Measurements from ENCODE around the gene GSTM1.
A peak's percentile ranks its signal among the peaks of the same experiment; 100 is the strongest.

GSTM1 gene

GRCh38 chr1:109722908-109723691 lies 35.5 kb downstream of the GSTM1 start:
- H3K27me3 ChIP-seq (ENCODE audit: insufficient read depth, low read length) = no peaks in the 10 kb centered on the region
- H3K4me3 ChIP-seq (ENCODE audit: low read length) = no peak overlapping the region
- no peaks in the 10 kb centered on the region for H3K36me3 ChIP-seq (ENCODE audit: insufficient read depth, low read depth, low read length)
- no peak overlapping the region for H3K9ac ChIP-seq (ENCODE audit: low read depth, low read length)
- no peak overlapping the region for H3K27ac ChIP-seq (ENCODE audit: low read length)
- peaks cover 10% of the 10 kb centered on the region; the same call in 1 of the 2 replicates for H3K9me3 ChIP-seq (ENCODE audit: insufficient read depth, low read depth, low read length)
- H3K4me1 ChIP-seq (ENCODE audit: insufficient read depth, low read length) = no peaks in the 10 kb centered on the region

GRCh38 chr1:109724933-109725332 lies 37.3 kb downstream of the GSTM1 start:
- no peaks in the 10 kb centered on the region for H3K36me3 ChIP-seq (ENCODE audit: insufficient read depth, low read depth, low read length)
- H3K9ac ChIP-seq (ENCODE audit: low read depth, low read length) = no peak overlapping the region
- no peaks in the 10 kb centered on the region for H3K27me3 ChIP-seq (ENCODE audit: insufficient read depth, low read length)
- H3K27ac ChIP-seq (ENCODE audit: low read length) = no peak overlapping the region
- no peaks in the 10 kb centered on the region for H3K4me1 ChIP-seq (ENCODE audit: insufficient read depth, low read length)
- H3K9me3 ChIP-seq (ENCODE audit: insufficient read depth, low read depth, low read length) = peaks cover 10% of the 10 kb centered on the region; the same call in 1 of the 2 replicates
- H3K4me3 ChIP-seq (ENCODE audit: low read length) = no peak overlapping the region

GRCh38 chr1:109725510-109725909 lies 37.9 kb downstream of the GSTM1 start:
- Histone ChIP-seq H3K9me3 (ENCODE audit: insufficient read depth, low read depth, low read length) (peaks cover 10% of the 10 kb centered on the region; the same call in 1 of the 2 replicates), H3K27ac (ENCODE audit: low read length) (no peak overlapping the region), H3K9ac (ENCODE audit: low read depth, low read length) (no peak overlapping the region), H3K4me1 (ENCODE audit: insufficient read depth, low read length) (no peaks in the 10 kb centered on the region), H3K4me3 (ENCODE audit: low read length) (no peak overlapping the region), H3K27me3 (ENCODE audit: insufficient read depth, low read length) (no peaks in the 10 kb centered on the region), H3K36me3 (ENCODE audit: insufficient read depth, low read depth, low read length) (no peaks in the 10 kb centered on the region)

- H3K27me3 ChIP-seq (ENCODE audit: insufficient read depth, low read length) = no peaks in the 10 kb centered on the region
- H3K4me3 ChIP-seq (ENCODE audit: low read length) = no peak overlapping the region
- H3K36me3 ChIP-seq (ENCODE audit: insufficient read depth, low read depth, low read length) = no peaks in the 10 kb centered on the region
- no peak overlapping the region for H3K27ac ChIP-seq (ENCODE audit: low read length)
- no peak overlapping the region for H3K9ac ChIP-seq (ENCODE audit: low read depth, low read length)
- no peaks in the 10 kb centered on the region for H3K4me1 ChIP-seq (ENCODE audit: insufficient read depth, low read length)
- H3K9me3 ChIP-seq (ENCODE audit: insufficient read depth, low read depth, low read length) = peaks cover 10% of the 10 kb centered on the region; the same call in 1 of the 2 replicates
Observed at GRCh38 chr1:109726007-109726406, 38.4 kb downstream of the GSTM1 start.

- no peak overlapping the region for H3K27ac ChIP-seq (ENCODE audit: low read length)
- H3K27me3 ChIP-seq (ENCODE audit: insufficient read depth, low read length) = no peaks in the 10 kb centered on the region
- no peak overlapping the region for H3K4me3 ChIP-seq (ENCODE audit: low read length)
- H3K9ac ChIP-seq (ENCODE audit: low read depth, low read length) = no peak overlapping the region
- no peaks in the 10 kb centered on the region for H3K4me1 ChIP-seq (ENCODE audit: insufficient read depth, low read length)
- H3K9me3 ChIP-seq (ENCODE audit: insufficient read depth, low read depth, low read length) = peaks cover 10% of the 10 kb centered on the region; the same call in 1 of the 2 replicates
- H3K36me3 ChIP-seq (ENCODE audit: insufficient read depth, low read depth, low read length) = no peaks in the 10 kb centered on the region
Observed at GRCh38 chr1:109726728-109727373, 39.2 kb downstream of the GSTM1 start.

- Histone ChIP-seq H3K9me3 (ENCODE audit: insufficient read depth, low read depth, low read length) (peaks cover 10% of the 10 kb centered on the region; the same call in 1 of the 2 replicates), H3K4me1 (ENCODE audit: insufficient read depth, low read length) (no peaks in the 10 kb centered on the region), H3K36me3 (ENCODE audit: insufficient read depth, low read depth, low read length) (no peaks in the 10 kb centered on the region), H3K27me3 (ENCODE audit: insufficient read depth, low read length) (no peaks in the 10 kb centered on the region; the same call in 1 of the 2 replicates), H3K27ac (ENCODE audit: low read length) (no peak overlapping the region), H3K9ac (ENCODE audit: low read depth, low read length) (no peak overlapping the region), H3K4me3 (ENCODE audit: low read length) (no peak overlapping the region)
Observed at GRCh38 chr1:109728870-109729269, 41.3 kb downstream of the GSTM1 start.

- H3K27me3 ChIP-seq (ENCODE audit: insufficient read depth, low read length) = no peaks in the 10 kb centered on the region; the same call in 1 of the 2 replicates
Observed at GRCh38 chr1:109730666-109731065, 43.0 kb downstream of the GSTM1 start.

GRCh38 chr1:109732390-109732881 lies 44.8 kb downstream of the GSTM1 start:
- H3K9ac ChIP-seq (ENCODE audit: low read depth, low read length) = no peak overlapping the region
- no peak overlapping the region for H3K27ac ChIP-seq (ENCODE audit: low read length)
- H3K4me1 ChIP-seq (ENCODE audit: insufficient read depth, low read length) = no peaks in the 10 kb centered on the region
- no peaks in the 10 kb centered on the region for H3K9me3 ChIP-seq (ENCODE audit: insufficient read depth, low read depth, low read length)
- peaks cover 10% of the 10 kb centered on the region for H3K27me3 ChIP-seq (ENCODE audit: insufficient read depth, low read length)
- H3K36me3 ChIP-seq (ENCODE audit: insufficient read depth, low read depth, low read length) = no peaks in the 10 kb centered on the region
- no peak overlapping the region for H3K4me3 ChIP-seq (ENCODE audit: low read length)

More at GRCh38 chr1:109730666-109731065, 43.0 kb downstream of the GSTM1 start:
- Histone ChIP-seq H3K4me3 (ENCODE audit: low read length) (no peak overlapping the region), H3K36me3 (ENCODE audit: insufficient read depth, low read depth, low read length) (no peaks in the 10 kb centered on the region), H3K27ac (ENCODE audit: low read length) (no peak overlapping the region), H3K4me1 (ENCODE audit: insufficient read depth, low read length) (no peaks in the 10 kb centered on the region), H3K9ac (ENCODE audit: low read depth, low read length) (no peak overlapping the region), H3K9me3 (ENCODE audit: insufficient read depth, low read depth, low read length) (peaks cover 10% of the 10 kb centered on the region; the same call in 1 of the 2 replicates)

GRCh38 chr1:109733236-109733870 lies 45.7 kb downstream of the GSTM1 start:
- Histone ChIP-seq H3K9me3 (ENCODE audit: insufficient read depth, low read depth, low read length) (no peaks in the 10 kb centered on the region), H3K27me3 (ENCODE audit: insufficient read depth, low read length) (peaks cover 19% of the 10 kb centered on the region), H3K36me3 (ENCODE audit: insufficient read depth, low read depth, low read length) (no peaks in the 10 kb centered on the region)

GRCh38 chr1:109739738-109740614 lies 52.4 kb downstream of the GSTM1 start:
- H3K27me3 ChIP-seq (ENCODE audit: insufficient read depth, low read length) = peaks cover 61% of the 10 kb centered on the region
- H3K4me3 ChIP-seq (ENCODE audit: low read length) = peak overlapping the region; percentile 69
- H3K9ac ChIP-seq (ENCODE audit: low read depth, low read length) = peak overlapping the region; percentile 31; the same call in 1 of the 2 replicates
- H3K36me3 ChIP-seq (ENCODE audit: insufficient read depth, low read depth, low read length) = no peaks in the 10 kb centered on the region
- H3K27ac ChIP-seq (ENCODE audit: low read length) = no peak overlapping the region
- peaks cover 2% of the 10 kb centered on the region; the same call in 1 of the 2 replicates for H3K4me1 ChIP-seq (ENCODE audit: insufficient read depth, low read length)
- no peaks in the 10 kb centered on the region for H3K9me3 ChIP-seq (ENCODE audit: insufficient read depth, low read depth, low read length)

More at GRCh38 chr1:109733236-109733870, 45.7 kb downstream of the GSTM1 start:
- Histone ChIP-seq H3K4me1 (ENCODE audit: insufficient read depth, low read length) (no peaks in the 10 kb centered on the region), H3K4me3 (ENCODE audit: low read length) (no peak overlapping the region), H3K9ac (ENCODE audit: low read depth, low read length) (no peak overlapping the region), H3K27ac (ENCODE audit: low read length) (no peak overlapping the region)
